ENCODE measurements around the gene ISL2. TPM values are rescaled to one million over a fixed set of nuclear protein-coding genes. Genes with fewer than 3 reads are reported as not detected.

The ISL2 gene
- total and polyA plus RNA-seq, 9 of the 15 experiments (the other 6 are each of a cell fraction or from before 2014, with no cell fraction given): 0.15 to 23.7 (median 4.0) TPM

- peak; percentile 84 for TF ChIP-seq E2F1 (CRISPR knock-in tag; IDR thresholded peaks at IDR 0.05)
- TF ChIP-seq PPARD (CRISPR knock-in tag; IDR thresholded peaks at IDR 0.05): no peak
- TF ChIP-seq YBX1 (IDR thresholded peaks at IDR 0.05): no peak
- TF ChIP-seq ARHGAP35 (IDR thresholded peaks at IDR 0.05; ENCODE audit: partially characterized antibody): peak; percentile 94
- TF ChIP-seq ZNF57 (CRISPR knock-in tag; IDR thresholded peaks at IDR 0.05): no peak
- TF ChIP-seq BMI1 (IDR thresholded peaks at IDR 0.05; ENCODE audit: low read length): no peak
- TF ChIP-seq HINFP (tag; conservative IDR thresholded peaks at IDR 0.05; ENCODE audit: low read depth): no peak
- TF ChIP-seq RBM25 (IDR thresholded peaks at IDR 0.05; ENCODE audit: low read depth, low read length, severe bottlenecking): peak; percentile 99
- TF ChIP-seq MBD2 (IDR thresholded peaks at IDR 0.05; ENCODE audit: borderline replicate concordance, low read depth): peak; percentile 72; the same call in 1 of the 2 replicates
- no peak for TF ChIP-seq ZFP91 (CRISPR knock-in tag; IDR thresholded peaks at IDR 0.05)
- TF ChIP-seq BDP1 (IDR thresholded peaks at IDR 0.05; ENCODE audit: insufficient read depth, insufficient read length): no peak
Observed at GRCh38 chr15:76311100-76311953, 25.2 kb upstream of the ISL2 start, which contains the start of gene ETFA (continued).
